HG03439 (cell line): ENCODE results near the gene PGK2.
"Not testable (repeated sequence)": the region's sequence is repeated elsewhere in the genome, so short reads cannot be mapped to it uniquely, and the experiment has no call there.

Experiments used
- ATAC-seq: cut with Tn5 transposase; IDR thresholded peaks from one replicate; pipeline ENCODE4 v1.9.1; 2021; ENCODE audit warnings: mild to moderate bottlenecking, moderate library complexity; ENCODE audit not compliant: unreplicated experiment

Gene PGK2

GRCh38 chr6:49787176-49787575 is at the start of gene PGK2:
Gene PGK2 (minus strand): TSS chr6:49787285. CDS start chr6:49787187, 98 bp downstream.
- ATAC-seq = no peak

GRCh38 chr6:49835140-49835539 is 48.1 kb upstream of the PGK2 start:
- ATAC-seq = no peak

- no peak for ATAC-seq
These were observed 46.3 kb upstream of the PGK2 start for GRCh38 chr6:49833386-49833785.

GRCh38 chr6:49826743-49827406 is 39.8 kb upstream of the PGK2 start:
- ATAC-seq = peak; percentile 95

GRCh38 chr6:49815166-49815565 is 28.1 kb upstream of the PGK2 start:
- ATAC-seq = no peak

- no peak for ATAC-seq
These were observed 26.2 kb upstream of the PGK2 start for GRCh38 chr6:49813248-49813647.

- no peak for ATAC-seq
These were observed 19.1 kb upstream of the PGK2 start for GRCh38 chr6:49806145-49806544.

GRCh38 chr6:49805246-49805645 is 18.2 kb upstream of the PGK2 start:
- no peak for ATAC-seq

GRCh38 chr6:49801525-49801924 is 14.4 kb upstream of the PGK2 start:
- ATAC-seq = no peak

GRCh38 chr6:49799090-49799489 is 12.0 kb upstream of the PGK2 start:
- ATAC-seq = no peak

GRCh38 chr6:49796842-49797455 is 9.9 kb upstream of the PGK2 start:
- ATAC-seq = not testable (repeated sequence)

- no peak for ATAC-seq
These were observed 3.3 kb upstream of the PGK2 start for GRCh38 chr6:49790341-49790740.

- ATAC-seq = no peak
These were observed 2.8 kb downstream of the PGK2 start for GRCh38 chr6:49784272-49784671.

- ATAC-seq = no peak
These were observed 4.4 kb downstream of the PGK2 start for GRCh38 chr6:49782725-49783124.

GRCh38 chr6:49782293-49782692 is 4.8 kb downstream of the PGK2 start:
- no peak for ATAC-seq

- ATAC-seq = no peak
These were observed 10.6 kb downstream of the PGK2 start for GRCh38 chr6:49776444-49776843.

GRCh38 chr6:49775043-49775442 is 12.0 kb downstream of the PGK2 start:
- ATAC-seq = no peak

- no peak for ATAC-seq
These were observed 14.8 kb downstream of the PGK2 start for GRCh38 chr6:49772285-49772684.

- ATAC-seq = no peak
These were observed 20.3 kb downstream of the PGK2 start for GRCh38 chr6:49766762-49767161.

- ATAC-seq = no peak
These were observed 22.4 kb downstream of the PGK2 start for GRCh38 chr6:49764571-49765236.

- no peak for ATAC-seq
These were observed 42.8 kb downstream of the PGK2 start, which contains the start of gene CRISP3 for GRCh38 chr6:49744259-49744658. Gene CRISP3 (minus strand): TSS chr6:49744388. CDS start chr6:49744367, 21 bp downstream.

- ATAC-seq = no peak
These were observed 43.7 kb downstream of the PGK2 start for GRCh38 chr6:49743429-49743828.
